GM12872 (cell line): ENCODE measurements around the gene NAT10.

Experiments used
- TF ChIP-seq, protein P1 (sequence below): IDR thresholded peaks from 3 replicates; pipeline ENCODE4 v1.5.1; 2011; ENCODE audit warnings: low read depth, mild to moderate bottlenecking, low read length, moderate library complexity; ENCODE audit not compliant: insufficient read depth

The NAT10 gene

GRCh38 chr11:34114471-34114870 lies 9.0 kb downstream of the NAT10 start:
- TF ChIP-seq, protein P1, sequence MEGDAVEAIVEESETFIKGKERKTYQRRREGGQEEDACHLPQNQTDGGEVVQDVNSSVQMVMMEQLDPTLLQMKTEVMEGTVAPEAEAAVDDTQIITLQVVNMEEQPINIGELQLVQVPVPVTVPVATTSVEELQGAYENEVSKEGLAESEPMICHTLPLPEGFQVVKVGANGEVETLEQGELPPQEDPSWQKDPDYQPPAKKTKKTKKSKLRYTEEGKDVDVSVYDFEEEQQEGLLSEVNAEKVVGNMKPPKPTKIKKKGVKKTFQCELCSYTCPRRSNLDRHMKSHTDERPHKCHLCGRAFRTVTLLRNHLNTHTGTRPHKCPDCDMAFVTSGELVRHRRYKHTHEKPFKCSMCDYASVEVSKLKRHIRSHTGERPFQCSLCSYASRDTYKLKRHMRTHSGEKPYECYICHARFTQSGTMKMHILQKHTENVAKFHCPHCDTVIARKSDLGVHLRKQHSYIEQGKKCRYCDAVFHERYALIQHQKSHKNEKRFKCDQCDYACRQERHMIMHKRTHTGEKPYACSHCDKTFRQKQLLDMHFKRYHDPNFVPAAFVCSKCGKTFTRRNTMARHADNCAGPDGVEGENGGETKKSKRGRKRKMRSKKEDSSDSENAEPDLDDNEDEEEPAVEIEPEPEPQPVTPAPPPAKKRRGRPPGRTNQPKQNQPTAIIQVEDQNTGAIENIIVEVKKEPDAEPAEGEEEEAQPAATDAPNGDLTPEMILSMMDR, result no peak

GRCh38 chr11:34120651-34121050 lies 15.2 kb downstream of the NAT10 start:
- TF ChIP-seq, protein P1, result no peak

GRCh38 chr11:34124885-34125668 lies 19.6 kb downstream of the NAT10 start:
- TF ChIP-seq, protein P1, result no peak

GRCh38 chr11:34126959-34127848 lies 21.8 kb downstream of the NAT10 start:
- TF ChIP-seq, protein P1, result no peak

- TF ChIP-seq, protein P1, result no peak
These were observed 23.4 kb downstream of the NAT10 start for GRCh38 chr11:34128824-34129223.

DNA sequence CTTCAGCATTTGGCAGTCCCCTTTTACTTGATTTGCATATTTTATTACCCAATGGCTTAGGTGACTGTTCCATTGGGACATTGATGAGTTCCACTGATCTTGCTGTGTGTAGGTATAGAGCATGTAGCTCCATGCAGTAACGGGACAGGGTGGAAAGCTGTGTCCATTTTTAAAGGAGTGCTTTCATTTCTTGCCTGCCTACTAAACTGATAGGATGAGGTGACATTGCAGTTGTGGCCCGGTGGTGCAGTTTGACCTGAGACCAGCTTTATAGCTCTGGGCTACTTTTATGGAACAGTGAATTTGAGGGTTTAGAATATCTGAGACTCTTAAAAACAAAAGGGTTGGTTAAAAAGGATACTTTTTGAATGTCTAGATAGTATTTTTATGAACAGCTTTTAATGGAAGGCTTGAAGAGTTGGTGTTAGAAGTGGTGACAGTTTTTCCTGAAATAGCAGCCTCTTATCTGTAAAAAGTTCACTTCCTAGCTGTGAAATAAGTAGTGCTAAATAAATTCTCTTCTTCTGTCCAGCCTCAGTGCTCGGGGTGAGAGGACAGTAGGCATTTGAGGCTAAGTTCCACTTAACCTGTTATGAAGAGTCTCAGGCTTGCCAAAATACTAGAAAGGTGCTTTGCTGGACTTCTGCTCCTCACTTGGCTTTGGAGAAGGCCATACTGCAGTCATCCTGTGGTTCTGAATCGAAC lies 27.0 kb downstream of the NAT10 start:
- TF ChIP-seq, protein P1, result no peak

GRCh38 chr11:34134765-34135164 lies 29.3 kb downstream of the NAT10 start:
- TF ChIP-seq, protein P1, result no peak
